ENCODE measurements around the gene ENTHD1. TPM values are rescaled to one million over a fixed set of nuclear protein-coding genes. Genes with fewer than 3 reads are reported as not detected.
A peak's percentile ranks its signal among the peaks of the same experiment; 100 is the strongest.

Gene ENTHD1
- total and polyA plus RNA-seq, 10 of the 15 experiments (the other 5 are each of a cell fraction or from before 2014, with no cell fraction given) = 0.09 to 0.52 (median 0.21) TPM; not detected in 1

- CTCF ChIA-PET = interaction anchor here (0.7 to 1.2 kb wide), 2 partner anchors 18 to 24 kb away, joined by 3 to 6 read pairs; no protein-coding TSS in a partner anchor
- BruUV-seq (replicated peaks) = no TSS peak
- H3K36me3 ChIP-seq (ENCODE audit: control insufficient read depth in 2 of 2, insufficient read depth in 2 of 2, low read length in 1 of 2) = no peaks in the 10 kb centered on the region
- DNase-seq (ENCODE audit: low read depth, low spot score) (peak; percentile 40), ATAC-seq (peak; percentile 81), FAIRE-seq (no peak)
- H3K4me3 ChIP-seq = no peak overlapping the region
- SMC1A ChIA-PET (ENCODE audit: uncharacterized antibody, unreplicated experiment) = interaction anchor here (1.0 to 1.7 kb wide), 7 partner anchors 14 to 184 kb away, joined by 4 to 5 read pairs (median 4); no protein-coding TSS in a partner anchor
- POLR2A ChIA-PET = no interaction called here
- intact Hi-C loops (cut with micrococcal nuclease; ENCODE audit: unreplicated experiment) (no loop called here), in situ Hi-C loops (cut with MboI) (no loop called here)
- no peak overlapping the region for H3K9ac ChIP-seq (ENCODE audit: control insufficient read depth, insufficient read depth, low read length)
- RAD21 ChIA-PET (ENCODE audit: unreplicated experiment) = interaction anchor here (0.9 to 1.2 kb wide), 3 partner anchors 32 to 116 kb away, joined by 3 to 4 read pairs (median 3); no protein-coding TSS in a partner anchor
- H3K9me3 ChIP-seq (replicated peaks; ENCODE audit: control insufficient read depth, insufficient read depth, low read length) = peaks cover 2% of the 10 kb centered on the region; the same call in 1 of the 3 replicates
- H4K20me1 ChIP-seq (ENCODE audit: control insufficient read depth, insufficient read depth) = no peaks in the 10 kb centered on the region
- H3K27ac ChIP-seq (ENCODE audit: control insufficient read depth, insufficient read depth) = no peak overlapping the region
- H3K79me2 ChIP-seq (ENCODE audit: control insufficient read depth, insufficient read depth, low read length) = no peaks in the 10 kb centered on the region
- H3K27me3 ChIP-seq (replicated peaks in 1 of 2; ENCODE audit: control insufficient read depth in 2 of 2, insufficient read depth in 2 of 2, low read length in 1 of 2) = no peaks in the 10 kb centered on the region
- H2AFZ ChIP-seq (ENCODE audit: control insufficient read depth, low read depth, low read length) = no peak overlapping the region
- peak overlapping the region; percentile 54; the same call in 1 of the 2 replicates for H3K4me2 ChIP-seq (ENCODE audit: control insufficient read depth, insufficient read depth)
- peaks cover 15% of the 10 kb centered on the region for H3K4me1 ChIP-seq (ENCODE audit: control insufficient read depth, insufficient read depth, low read length)
- 59% methylated on average over 5 of the region's 5 CpGs for WGBS (ENCODE audit: insufficient coverage, insufficient replicate concordance, low lambda C conversion rate, missing lambda C conversion rate)
- no peak for TF ChIP-seq HDAC2 (IDR thresholded peaks at IDR 0.05)
- no peak for TF ChIP-seq ZBTB40 (IDR thresholded peaks at IDR 0.05; ENCODE audit: borderline replicate concordance)
- no peak for TF ChIP-seq TCF3 (IDR thresholded peaks at IDR 0.05; ENCODE audit: borderline replicate concordance, insufficient read depth, low read depth, low read length)
- TF ChIP-seq RFX5 (IDR thresholded peaks at IDR 0.05; ENCODE audit: low read depth, low read length) = no peak
- no peak for TF ChIP-seq KLF5 (IDR thresholded peaks at IDR 0.05; ENCODE audit: partially characterized antibody)
- peak; percentile 29 to 31; a peak in 3 of 4 replicates for TF ChIP-seq IKZF2 (IDR thresholded peaks at IDR 0.05)
- TF ChIP-seq E2F8 (IDR thresholded peaks at IDR 0.05; ENCODE audit: low read depth, partially characterized antibody) = no peak
- no peak for TF ChIP-seq BCLAF1 (IDR thresholded peaks at IDR 0.05)
- no peak for TF ChIP-seq BHLHE40 (IDR thresholded peaks at IDR 0.05; ENCODE audit: borderline replicate concordance in 1 of 2, low read depth in 2 of 2, low read length in 1 of 2)
- TF ChIP-seq ZNF24 (IDR thresholded peaks at IDR 0.05) = peak; percentile 46; the same call in 1 of the 2 replicates
- TF ChIP-seq CREM (IDR thresholded peaks at IDR 0.05; ENCODE audit: low read depth) = 0 out of 2 replicates have a peak, but pooled peaks have one; percentile 8
- peak; percentile 93 for TF ChIP-seq MTA2 (IDR thresholded peaks at IDR 0.05; ENCODE audit: low read depth)
- no peak for TF ChIP-seq GATAD2B (conservative IDR thresholded peaks at IDR 0.05; ENCODE audit: low read depth)
- TF ChIP-seq ZNF274 (IDR thresholded peaks at IDR 0.05; ENCODE audit: insufficient read depth, insufficient read length) = no peak
Measured at GRCh38 chr22:39839917-39840510, 53.5 kb downstream of the ENTHD1 start.

All from GM12878 (cell line).